Measurements from ENCODE around the gene TENM4.

TENM4 gene

DNA sequence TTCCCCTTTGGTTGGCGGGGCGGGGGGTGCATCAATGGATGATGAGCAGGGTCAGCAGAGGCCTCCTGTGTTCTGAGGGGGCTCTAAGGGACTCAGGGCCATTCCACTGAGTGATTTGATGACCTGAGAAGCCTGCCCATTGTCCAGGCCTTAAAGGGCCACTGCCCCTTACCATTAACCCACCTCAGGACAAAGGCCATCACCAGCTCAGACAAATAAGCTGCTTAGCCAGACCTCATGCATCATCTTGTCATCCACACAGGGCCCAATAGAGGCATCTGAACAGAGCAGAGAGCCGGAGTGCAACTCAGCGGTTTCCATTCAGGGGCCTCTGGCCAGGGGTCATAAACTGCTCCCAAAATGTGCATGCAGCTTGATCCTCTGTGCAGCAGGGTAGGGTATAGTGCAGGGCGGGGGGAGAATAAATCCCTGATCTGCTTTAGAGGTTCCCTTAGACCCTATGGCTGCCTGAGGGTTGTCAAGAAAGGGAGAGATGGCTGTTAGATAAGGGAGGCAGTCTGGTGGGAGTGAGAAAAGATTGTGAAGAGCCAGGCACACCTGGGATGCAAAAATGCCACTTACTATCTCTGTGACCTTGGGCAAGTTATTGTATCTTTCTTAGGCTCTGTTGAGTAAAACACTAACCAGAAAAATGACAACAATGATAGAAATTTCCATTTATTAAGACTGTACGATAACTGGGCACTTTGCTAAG, 490.7 kb downstream of the TENM4 start:
- DNase-seq: no peak

- DNase-seq: no peak
Observed at GRCh38 chr11:78946945-78947902, 493.6 kb downstream of the TENM4 start.

- no peak for DNase-seq
Observed at GRCh38 chr11:78943841-78944240, 497.0 kb downstream of the TENM4 start.

DNA sequence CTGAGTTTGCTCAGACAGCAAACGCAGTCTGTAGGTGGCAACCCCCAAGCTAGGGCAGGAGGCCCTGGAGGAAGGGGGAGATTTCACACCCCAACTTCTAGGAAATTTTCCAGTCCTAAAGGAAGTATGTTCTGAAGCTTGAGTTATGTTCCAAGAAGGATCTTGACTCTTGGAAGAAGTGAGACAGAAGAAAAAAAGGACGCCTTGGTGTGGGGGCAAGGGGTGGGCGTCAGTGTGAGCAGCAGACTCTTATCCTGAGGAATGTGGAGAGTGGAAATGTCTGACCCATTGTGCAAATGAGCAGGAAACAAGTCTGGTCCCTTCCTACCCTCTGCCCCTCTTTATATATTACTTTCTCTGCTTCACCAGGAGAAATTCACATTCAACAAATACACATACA, 497.7 kb downstream of the TENM4 start:
- DNase-seq: no peak

DNA sequence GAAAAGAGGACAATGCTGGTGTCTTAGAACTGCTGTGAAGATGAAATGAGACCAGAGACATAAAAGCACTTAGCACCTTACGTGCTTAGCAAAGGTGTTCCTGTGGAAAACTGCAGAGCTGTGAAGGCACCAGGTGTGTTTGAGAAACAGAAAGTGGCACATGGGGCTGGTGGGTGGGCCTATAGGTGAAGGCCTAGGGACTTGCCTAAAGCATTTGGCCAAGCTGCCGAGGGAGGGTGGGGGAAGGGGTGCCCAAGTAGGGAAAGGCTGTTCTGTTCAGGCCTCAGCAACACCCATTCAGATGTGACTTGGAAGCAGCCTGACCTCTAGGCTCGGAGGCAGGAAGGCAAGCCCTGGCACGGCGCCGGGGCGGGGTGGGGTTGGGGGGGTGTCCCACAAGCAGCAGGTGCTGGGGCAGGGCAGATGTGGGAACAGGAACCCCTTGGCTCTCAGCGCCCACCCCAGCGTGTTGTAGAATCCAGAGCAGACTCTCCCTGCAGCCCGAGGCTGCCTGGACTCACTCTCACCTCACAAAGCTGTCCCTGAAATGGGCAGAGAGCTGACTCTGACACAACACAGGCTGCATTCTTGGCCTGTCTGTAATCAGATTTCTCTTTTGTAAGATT, 499.5 kb downstream of the TENM4 start:
- no peak for DNase-seq

GRCh38 chr11:78940500-78941225, 500.2 kb downstream of the TENM4 start:
- no peak for DNase-seq

GRCh38 chr11:78938971-78939370, 501.9 kb downstream of the TENM4 start:
- no peak for DNase-seq

DNA sequence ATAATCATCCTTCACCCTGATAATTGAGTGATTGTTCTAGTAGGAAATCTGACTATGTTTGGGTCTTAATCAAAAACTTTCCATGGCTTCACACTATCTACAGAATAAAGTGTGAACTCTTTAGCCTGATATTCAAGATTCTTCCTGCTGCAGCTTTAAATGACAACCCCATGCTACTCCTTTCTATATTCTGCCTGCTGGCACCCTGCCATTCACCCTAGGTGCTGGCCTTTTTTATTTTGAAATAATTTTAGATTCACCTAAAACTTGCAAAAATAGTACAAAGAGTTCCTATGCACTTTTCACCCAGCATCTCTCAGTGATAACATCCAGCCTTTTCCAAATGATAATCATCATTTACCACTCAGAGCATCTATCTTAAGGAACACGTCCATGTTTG, 502.8 kb downstream of the TENM4 start:
- DNase-seq: no peak

DNA sequence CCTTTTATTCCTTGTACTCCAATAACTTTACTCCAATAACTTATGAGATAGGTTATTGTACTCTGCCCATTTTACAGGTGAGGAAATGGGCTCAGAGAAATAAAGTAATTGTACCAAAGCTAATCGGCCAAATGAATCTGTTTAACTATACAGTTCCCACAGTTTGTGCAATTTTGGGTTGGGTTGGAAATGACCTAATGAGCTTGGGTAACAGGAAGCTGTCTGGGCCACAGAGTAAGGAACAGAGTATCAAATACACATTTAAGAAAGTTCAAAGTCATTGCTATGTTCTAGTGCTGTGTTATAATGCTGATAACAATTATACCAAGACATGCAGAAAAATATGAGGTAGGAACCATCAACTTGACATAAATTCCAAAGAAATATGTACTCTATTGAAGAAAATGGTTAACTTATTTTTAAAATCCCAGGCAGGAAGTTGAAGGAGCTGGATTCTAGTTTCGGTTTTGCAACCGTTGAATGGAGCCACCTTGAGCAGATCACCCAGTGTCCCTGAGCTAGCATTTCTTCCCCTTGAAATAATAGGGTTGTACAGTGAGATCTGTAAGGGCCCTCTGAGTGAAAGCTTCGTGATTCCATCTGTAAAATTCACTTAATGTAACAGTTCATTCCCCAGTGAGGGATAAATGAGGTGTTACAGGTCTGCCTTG, 505.3 kb downstream of the TENM4 start:
- no peak for DNase-seq

DNA sequence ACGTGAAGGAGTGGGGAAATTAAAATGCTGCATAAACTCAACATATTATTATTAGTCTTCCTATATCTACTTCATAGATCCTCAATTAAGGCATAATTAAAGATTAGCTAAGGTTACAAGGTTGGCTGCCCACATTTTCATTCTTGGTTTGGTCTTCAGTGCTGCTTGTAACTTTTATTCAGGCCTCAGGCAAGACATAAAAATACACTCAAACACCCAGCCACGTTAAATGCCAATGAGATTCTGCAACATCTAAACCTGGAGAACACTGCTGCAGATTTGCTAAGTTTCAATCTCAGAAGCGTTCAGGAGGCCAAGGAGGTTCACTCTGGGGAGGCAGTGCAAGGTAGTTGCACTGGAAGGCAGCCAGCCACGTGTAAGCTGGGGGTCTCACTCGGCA, 507.5 kb downstream of the TENM4 start:
- DNase-seq: no peak

DNA sequence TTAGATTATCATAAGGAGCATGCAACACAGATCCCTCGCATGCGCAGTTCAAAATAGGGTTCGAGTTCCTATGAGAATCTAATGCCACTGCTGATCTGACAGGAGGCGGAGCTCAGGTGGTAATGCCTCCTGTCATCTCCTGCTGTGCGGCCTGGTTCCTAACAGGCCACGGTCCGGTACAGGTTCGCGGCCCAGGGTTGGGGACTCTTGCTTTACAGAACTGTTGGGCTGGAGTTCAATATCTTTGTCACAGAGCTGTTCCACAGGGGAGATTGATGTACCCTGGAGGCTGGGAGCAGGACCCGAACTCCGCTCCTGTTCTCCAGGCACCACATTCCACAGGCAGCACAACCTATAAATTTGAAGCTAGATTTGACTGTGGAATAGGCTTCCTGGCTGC, 508.1 kb downstream of the TENM4 start:
- DNase-seq: no peak

DNA sequence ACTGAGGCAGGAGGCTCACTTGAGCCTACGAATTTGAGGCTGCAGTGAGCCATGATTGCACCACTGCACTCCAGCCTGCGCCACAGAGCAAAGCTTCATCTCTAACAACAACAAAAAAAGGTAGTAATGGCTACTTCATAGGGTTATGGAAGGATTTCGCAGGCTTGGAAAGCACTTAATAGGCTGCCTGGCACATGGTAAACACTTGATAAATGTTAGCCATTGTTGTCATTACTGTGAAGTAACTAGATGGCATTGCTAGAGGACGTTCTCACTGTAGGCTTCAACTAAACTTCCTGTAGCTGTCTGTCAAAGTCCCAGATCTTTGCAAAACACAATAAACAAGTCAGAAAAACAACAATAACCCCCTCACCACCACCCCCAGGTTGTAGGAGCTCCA, 508.9 kb downstream of the TENM4 start:
- DNase-seq: no peak

DNA sequence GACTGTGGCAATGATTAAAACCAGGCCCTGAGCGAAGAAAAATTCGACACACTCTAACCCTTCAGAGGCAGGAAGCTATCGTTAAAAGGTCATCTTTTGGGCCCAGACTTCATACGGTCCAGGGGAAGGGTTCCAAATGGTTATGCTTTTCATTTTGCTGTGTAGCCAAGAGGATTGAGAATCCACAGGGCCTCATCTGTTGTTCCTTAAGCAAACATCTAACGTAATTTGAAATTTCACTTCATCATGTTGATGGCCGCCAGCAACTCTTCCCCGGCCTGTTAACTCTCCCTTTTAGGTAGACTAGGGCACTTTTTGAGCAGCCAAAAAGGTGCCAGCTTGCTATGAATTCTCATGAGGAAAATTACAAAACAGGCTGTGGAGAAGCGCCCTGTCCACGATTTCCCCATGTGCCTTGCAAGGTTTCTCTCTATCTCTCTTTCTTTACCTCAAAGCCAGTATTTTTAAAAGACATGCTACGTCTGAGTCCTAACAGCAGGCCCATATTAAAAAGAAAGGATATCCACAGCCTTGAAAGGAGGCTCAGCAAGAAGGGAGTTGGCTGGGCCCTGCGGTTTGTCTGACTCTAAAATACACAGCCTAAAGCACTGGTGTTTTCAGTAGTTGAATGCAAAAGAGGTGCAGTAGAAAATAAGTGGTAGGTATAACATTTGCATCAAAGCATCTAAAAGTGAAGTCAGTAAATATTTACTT, 509.9 kb downstream of the TENM4 start:
- no peak for DNase-seq

DNA sequence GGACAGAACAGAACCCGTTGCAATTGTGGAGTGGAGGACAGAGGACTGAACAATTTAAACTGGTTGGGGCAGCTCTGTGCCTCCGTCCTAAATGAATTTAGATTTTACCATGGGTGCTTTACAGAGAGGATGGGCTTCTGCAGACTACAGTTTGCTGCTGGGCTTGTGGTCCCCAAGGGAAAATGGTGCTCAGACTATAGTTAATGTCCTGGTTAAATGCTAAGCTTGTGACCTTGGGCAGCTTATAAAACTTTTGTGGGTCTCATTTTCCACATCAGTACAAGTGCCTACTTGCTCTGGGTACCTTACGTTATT, 511.0 kb downstream of the TENM4 start:
- no peak for DNase-seq

GRCh38 chr11:78929207-78929905, 511.5 kb downstream of the TENM4 start:
- no peak for DNase-seq

DNA sequence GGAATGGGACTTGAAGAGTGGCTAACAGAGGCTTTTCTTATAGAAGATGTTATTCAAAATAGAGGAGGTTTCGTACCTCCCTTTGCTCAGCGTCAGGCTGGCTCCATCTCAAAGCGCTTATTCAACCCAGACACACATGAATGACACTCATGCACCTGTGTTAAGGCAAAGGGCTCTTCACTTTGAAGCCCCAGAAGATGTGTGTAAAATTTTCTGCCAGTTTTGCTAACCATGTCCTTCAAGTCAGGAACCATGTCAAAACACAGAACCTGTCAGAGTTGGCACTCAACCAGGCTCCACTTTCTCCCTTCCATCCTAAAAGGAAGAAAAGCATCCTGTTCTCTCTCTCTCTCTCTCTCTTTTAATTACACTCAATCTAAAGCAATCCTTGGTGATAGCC, 513.3 kb downstream of the TENM4 start:
- DNase-seq: no peak

- no peak for DNase-seq
Observed at GRCh38 chr11:78926633-78927338, 514.0 kb downstream of the TENM4 start.

DNA sequence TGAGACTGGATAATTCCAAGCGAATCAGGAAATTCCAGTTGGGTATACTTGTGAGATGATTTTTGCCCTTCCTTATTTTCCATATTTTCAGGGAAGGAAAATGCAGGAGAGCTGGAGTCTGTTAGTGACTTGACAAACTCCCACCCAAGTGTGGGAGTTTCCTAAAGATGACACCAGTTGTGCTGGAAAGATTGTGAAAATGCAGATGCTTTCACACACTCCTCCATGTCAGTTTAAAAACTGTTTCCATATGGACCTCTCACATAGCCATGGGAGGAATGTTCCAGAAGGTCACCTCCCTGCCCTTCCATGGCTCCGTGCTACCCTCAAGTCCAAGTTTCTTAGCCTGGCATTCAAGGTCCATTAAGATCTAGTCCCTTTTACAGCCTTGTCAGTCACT, 515.4 kb downstream of the TENM4 start:
- no peak for DNase-seq

- no peak for DNase-seq
Observed at GRCh38 chr11:78922859-78923625, 517.8 kb downstream of the TENM4 start.

GRCh38 chr11:78921509-78921908, 519.3 kb downstream of the TENM4 start:
- no peak for DNase-seq

Data from activated effector memory CD4-positive, alpha-beta T cell treated with anti-CD3 and anti-CD28 coated beads, Interleukin-2, amount 50 U/mL, for 16 hours (primary cell).